ENCODE measurements around the gene PGM2. TPM values are rescaled to one million over a fixed set of nuclear protein-coding genes. Genes with fewer than 3 reads are reported as not detected.

The PGM2 gene
- total RNA-seq, 4 donors from 2014 or later: 37.4 to 45.6 (median 39.9) TPM

GRCh38 chr4:37788819-37789218 is 37.7 kb upstream of the PGM2 start:
- no peak overlapping the region for H3K4me3 ChIP-seq
- H3K4me1 ChIP-seq: no peaks in the 10 kb centered on the region
- H3K27ac ChIP-seq: no peak overlapping the region
- intact Hi-C loops (cut with DNase I; ENCODE audit: low total_unique reads): loop anchor here (10.0 kb wide), 1 partner anchor 626 kb away; no protein-coding TSS in a partner anchor
- no peaks in the 10 kb centered on the region for H3K27me3 ChIP-seq
- no peak for DNase-seq
- no peaks in the 10 kb centered on the region for H3K36me3 ChIP-seq
- no peaks in the 10 kb centered on the region for H3K9me3 ChIP-seq
- TF ChIP-seq POLR2A (IDR thresholded peaks at IDR 0.05): no peak
- TF ChIP-seq, protein P1, sequence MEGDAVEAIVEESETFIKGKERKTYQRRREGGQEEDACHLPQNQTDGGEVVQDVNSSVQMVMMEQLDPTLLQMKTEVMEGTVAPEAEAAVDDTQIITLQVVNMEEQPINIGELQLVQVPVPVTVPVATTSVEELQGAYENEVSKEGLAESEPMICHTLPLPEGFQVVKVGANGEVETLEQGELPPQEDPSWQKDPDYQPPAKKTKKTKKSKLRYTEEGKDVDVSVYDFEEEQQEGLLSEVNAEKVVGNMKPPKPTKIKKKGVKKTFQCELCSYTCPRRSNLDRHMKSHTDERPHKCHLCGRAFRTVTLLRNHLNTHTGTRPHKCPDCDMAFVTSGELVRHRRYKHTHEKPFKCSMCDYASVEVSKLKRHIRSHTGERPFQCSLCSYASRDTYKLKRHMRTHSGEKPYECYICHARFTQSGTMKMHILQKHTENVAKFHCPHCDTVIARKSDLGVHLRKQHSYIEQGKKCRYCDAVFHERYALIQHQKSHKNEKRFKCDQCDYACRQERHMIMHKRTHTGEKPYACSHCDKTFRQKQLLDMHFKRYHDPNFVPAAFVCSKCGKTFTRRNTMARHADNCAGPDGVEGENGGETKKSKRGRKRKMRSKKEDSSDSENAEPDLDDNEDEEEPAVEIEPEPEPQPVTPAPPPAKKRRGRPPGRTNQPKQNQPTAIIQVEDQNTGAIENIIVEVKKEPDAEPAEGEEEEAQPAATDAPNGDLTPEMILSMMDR (IDR thresholded peaks at IDR 0.05): no peak

DNA sequence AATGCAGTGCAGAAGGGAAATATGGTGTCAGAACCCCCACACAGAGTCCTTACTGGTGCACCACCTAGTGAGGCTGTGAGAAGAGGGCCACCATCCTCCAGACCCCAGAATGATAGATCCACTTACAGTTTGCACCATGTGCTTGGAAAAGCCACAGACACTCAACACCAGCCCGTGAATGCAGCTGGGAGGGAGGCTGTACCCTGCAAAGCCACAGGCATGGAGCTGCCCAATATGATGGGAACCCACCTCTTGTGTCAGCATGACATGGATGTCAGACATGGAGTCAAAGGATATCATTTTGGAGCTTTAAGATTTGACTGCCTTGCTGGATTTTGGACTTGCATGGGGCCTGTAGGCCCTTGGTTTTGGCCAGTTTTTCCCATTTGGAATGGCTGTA is 34.2 kb upstream of the PGM2 start:
- no peaks in the 10 kb centered on the region for H3K27me3 ChIP-seq
- no peaks in the 10 kb centered on the region for H3K4me1 ChIP-seq
- no peaks in the 10 kb centered on the region for H3K9me3 ChIP-seq
- no peak for DNase-seq
- TF ChIP-seq, protein P1 (IDR thresholded peaks at IDR 0.05): no peak
- H3K27ac ChIP-seq: no peak overlapping the region
- intact Hi-C loops (cut with DNase I; ENCODE audit: low total_unique reads): loop anchor here (10.0 kb wide), 1 partner anchor 187 kb away; no protein-coding TSS in a partner anchor
- H3K36me3 ChIP-seq: no peaks in the 10 kb centered on the region
- H3K4me3 ChIP-seq: no peak overlapping the region

- DNase-seq: no peak
- no peaks in the 10 kb centered on the region for H3K4me1 ChIP-seq
- H3K27me3 ChIP-seq: no peaks in the 10 kb centered on the region
- intact Hi-C loops (cut with DNase I; ENCODE audit: low total_unique reads): loop anchor here (10.0 kb wide), 1 partner anchor 189 kb away; no protein-coding TSS in a partner anchor
- H3K27ac ChIP-seq: no peak overlapping the region
- H3K4me3 ChIP-seq: no peak overlapping the region
- H3K36me3 ChIP-seq: no peaks in the 10 kb centered on the region
- no peaks in the 10 kb centered on the region for H3K9me3 ChIP-seq
- TF ChIP-seq POLR2A (IDR thresholded peaks at IDR 0.05): no peak
- TF ChIP-seq, protein P1 (IDR thresholded peaks at IDR 0.05): peak; percentile 26 to 55 (median 40)
Measured at GRCh38 chr4:37793562-37793961, 32.9 kb upstream of the PGM2 start.

- Histone ChIP-seq H3K4me1 (no peaks in the 10 kb centered on the region), H3K27ac (no peak overlapping the region), H3K4me3 (no peak overlapping the region), H3K36me3 (no peaks in the 10 kb centered on the region), H3K27me3 (no peaks in the 10 kb centered on the region), H3K9me3 (no peaks in the 10 kb centered on the region)
- no peak for DNase-seq
- TF ChIP-seq, protein P1 (IDR thresholded peaks at IDR 0.05): no peak
- TF ChIP-seq POLR2A (IDR thresholded peaks at IDR 0.05): no peak
- intact Hi-C loops (cut with DNase I; ENCODE audit: low total_unique reads): loop anchor here (10.0 kb wide), 1 partner anchor 189 kb away; no protein-coding TSS in a partner anchor
Measured at GRCh38 chr4:37794056-37794455, 32.4 kb upstream of the PGM2 start.

GRCh38 chr4:37795581-37796195 is 30.8 kb upstream of the PGM2 start:
- intact Hi-C loops (cut with DNase I; ENCODE audit: low total_unique reads): loop anchor here (10.0 kb wide), 1 partner anchor 191 kb away; no protein-coding TSS in a partner anchor
- no peaks in the 10 kb centered on the region for H3K27me3 ChIP-seq
- H3K36me3 ChIP-seq: no peaks in the 10 kb centered on the region
- no peaks in the 10 kb centered on the region for H3K9me3 ChIP-seq
- TF ChIP-seq, protein P1 (IDR thresholded peaks at IDR 0.05): no peak
- TF ChIP-seq POLR2A (IDR thresholded peaks at IDR 0.05): no peak
- no peaks in the 10 kb centered on the region for H3K4me1 ChIP-seq
- no peak for DNase-seq
- no peak overlapping the region for H3K27ac ChIP-seq
- H3K4me3 ChIP-seq: no peak overlapping the region
